ENCODE measurements around the gene KRTAP10-2.
A peak's percentile ranks its signal among the peaks of the same experiment; 100 is the strongest.

The KRTAP10-2 gene

GRCh38 chr21:44513389-44514217 lies 37.7 kb downstream of the KRTAP10-2 start:
- Mint-ChIP-seq H3K36me3 (ENCODE audit: low read depth) (peaks cover 4% of the 10 kb centered on the region), H3K9me3 (no peaks in the 10 kb centered on the region), H3K27ac (no peak overlapping the region), H3K27me3 (ENCODE audit: low read depth) (peaks cover 4% of the 10 kb centered on the region), H3K4me1 (no peaks in the 10 kb centered on the region), H3K4me3 (no peak overlapping the region)
- no peak for TF ChIP-seq CTCF (IDR thresholded peaks at IDR 0.05; ENCODE audit: unreplicated experiment in 3 of 3)

GRCh38 chr21:44512496-44513388 lies 38.6 kb downstream of the KRTAP10-2 start:
- peaks cover 4% of the 10 kb centered on the region for H3K27me3 Mint-ChIP-seq (ENCODE audit: low read depth)
- H3K9me3 Mint-ChIP-seq, result no peaks in the 10 kb centered on the region
- H3K27ac Mint-ChIP-seq, result no peak overlapping the region
- H3K4me1 Mint-ChIP-seq, result no peaks in the 10 kb centered on the region
- no peak for TF ChIP-seq CTCF (IDR thresholded peaks at IDR 0.05; ENCODE audit: unreplicated experiment in 3 of 3)
- H3K36me3 Mint-ChIP-seq (ENCODE audit: low read depth), result peaks cover 4% of the 10 kb centered on the region
- H3K4me3 Mint-ChIP-seq, result no peak overlapping the region

- Mint-ChIP-seq H3K27ac (no peak overlapping the region), H3K4me1 (no peaks in the 10 kb centered on the region), H3K4me3 (no peak overlapping the region), H3K27me3 (ENCODE audit: low read depth) (peaks cover 10% of the 10 kb centered on the region), H3K9me3 (no peaks in the 10 kb centered on the region), H3K36me3 (ENCODE audit: low read depth) (peaks cover 1% of the 10 kb centered on the region)
- TF ChIP-seq CTCF (IDR thresholded peaks at IDR 0.05; ENCODE audit: unreplicated experiment in 3 of 3), result no peak
Observed at GRCh38 chr21:44511938-44512275, 39.4 kb downstream of the KRTAP10-2 start.

- no peak for TF ChIP-seq CTCF (IDR thresholded peaks at IDR 0.05; ENCODE audit: unreplicated experiment in 3 of 3)
- no peak overlapping the region for H3K27ac Mint-ChIP-seq
- no peaks in the 10 kb centered on the region for H3K4me1 Mint-ChIP-seq
- H3K4me3 Mint-ChIP-seq, result no peak overlapping the region
- peaks cover 11% of the 10 kb centered on the region for H3K27me3 Mint-ChIP-seq (ENCODE audit: low read depth)
- H3K36me3 Mint-ChIP-seq (ENCODE audit: low read depth), result no peaks in the 10 kb centered on the region
- no peaks in the 10 kb centered on the region for H3K9me3 Mint-ChIP-seq
Observed at GRCh38 chr21:44511219-44511937, 39.9 kb downstream of the KRTAP10-2 start.

- Mint-ChIP-seq H3K4me3 (peak overlapping the region in 1 of 3 experiments; percentile 17), H3K27ac (no peak overlapping the region), H3K27me3 (ENCODE audit: low read depth) (peaks cover 11% of the 10 kb centered on the region), H3K4me1 (no peaks in the 10 kb centered on the region), H3K36me3 (ENCODE audit: low read depth) (no peaks in the 10 kb centered on the region), H3K9me3 (no peaks in the 10 kb centered on the region)
- TF ChIP-seq CTCF (IDR thresholded peaks at IDR 0.05; ENCODE audit: unreplicated experiment in 3 of 3), result peak; percentile 83 to 94 (median 85)
Observed at GRCh38 chr21:44510508-44511218, 40.6 kb downstream of the KRTAP10-2 start.
